ENCODE measurements around the gene SF3B4. TPM values are rescaled to one million over a fixed set of nuclear protein-coding genes. Genes with fewer than 3 reads are reported as not detected.

The SF3B4 gene
- total RNA-seq, 1 experiment from 2014 or later, result 120 TPM

DNA sequence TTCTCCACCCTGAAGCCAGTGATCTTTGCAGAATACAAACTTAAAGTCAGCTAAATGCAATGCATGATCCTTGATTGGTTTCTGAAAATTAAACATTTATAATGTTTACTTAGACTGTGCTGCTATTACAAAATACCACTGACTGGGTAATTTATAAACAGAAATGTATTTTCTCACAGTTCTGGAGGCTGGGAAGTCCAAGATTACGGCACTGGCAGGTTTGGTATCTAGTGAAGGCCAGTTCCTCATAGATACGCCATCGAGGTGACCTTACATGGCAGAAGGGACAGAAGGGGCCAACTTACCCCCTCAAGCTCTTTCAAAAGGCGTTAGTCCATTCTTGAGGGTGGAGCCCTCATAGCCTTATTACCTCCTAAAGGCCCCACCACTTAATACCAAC is 31.0 kb downstream of the SF3B4 start:
- POLR2A ChIA-PET, result no interaction called here

DNA sequence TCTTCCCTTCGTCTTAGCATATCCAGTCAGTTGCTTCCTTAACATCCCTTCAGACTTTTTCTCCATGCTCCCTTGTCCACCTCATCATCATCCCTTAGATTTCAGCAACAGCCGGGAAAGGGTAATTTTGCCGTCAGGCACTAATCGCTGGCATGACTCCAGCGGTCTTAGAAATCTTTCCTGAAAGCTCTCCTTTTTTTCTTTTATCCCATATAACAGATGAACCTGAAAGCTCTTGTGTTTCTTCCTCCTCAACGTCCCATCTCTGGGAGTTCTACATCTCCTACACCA is 38.7 kb downstream of the SF3B4 start:
- intact Hi-C loops (cut with micrococcal nuclease; ENCODE audit: unreplicated experiment) (no loop called here), in situ Hi-C loops (cut with HindIII; ENCODE audit: low pct_unique_long_range_greater_than_20kb, low sequenced_read_pairs) (no loop called here)
- no TSS peak for BruUV-seq (replicated peaks)
- DNase-seq (ENCODE audit: low read depth, low spot score), result no peak
- Histone ChIP-seq H3K27me3 (ENCODE audit: control insufficient read depth, insufficient read depth, low read length) (no peaks in the 10 kb centered on the region), H3K27ac (ENCODE audit: low read length) (peak overlapping the region; percentile 99), H3K4me3 (ENCODE audit: low read depth in 2 of 2, low read length in 2 of 2) (peak overlapping the region; percentile 91 to 95), H3K36me3 (ENCODE audit: control insufficient read depth, insufficient read depth, low read length) (no peaks in the 10 kb centered on the region; the same call in 1 of the 2 replicates), H3K9me3 (ENCODE audit: control insufficient read depth, insufficient read depth, low read depth, low read length) (no peaks in the 10 kb centered on the region), H3K4me1 (ENCODE audit: control insufficient read depth, insufficient read depth, low read length) (peaks cover 11% of the 10 kb centered on the region)
- ChIA-PET POLR2A (interaction anchor here (0.5 kb wide), 1 partner anchor 290 kb away, joined by 4 read pairs; no protein-coding TSS in a partner anchor), CTCF (interaction anchor here (1.1 kb wide), 1 partner anchor 49 kb away, joined by 4 read pairs; no protein-coding TSS in a partner anchor)
- TF ChIP-seq, protein P1, sequence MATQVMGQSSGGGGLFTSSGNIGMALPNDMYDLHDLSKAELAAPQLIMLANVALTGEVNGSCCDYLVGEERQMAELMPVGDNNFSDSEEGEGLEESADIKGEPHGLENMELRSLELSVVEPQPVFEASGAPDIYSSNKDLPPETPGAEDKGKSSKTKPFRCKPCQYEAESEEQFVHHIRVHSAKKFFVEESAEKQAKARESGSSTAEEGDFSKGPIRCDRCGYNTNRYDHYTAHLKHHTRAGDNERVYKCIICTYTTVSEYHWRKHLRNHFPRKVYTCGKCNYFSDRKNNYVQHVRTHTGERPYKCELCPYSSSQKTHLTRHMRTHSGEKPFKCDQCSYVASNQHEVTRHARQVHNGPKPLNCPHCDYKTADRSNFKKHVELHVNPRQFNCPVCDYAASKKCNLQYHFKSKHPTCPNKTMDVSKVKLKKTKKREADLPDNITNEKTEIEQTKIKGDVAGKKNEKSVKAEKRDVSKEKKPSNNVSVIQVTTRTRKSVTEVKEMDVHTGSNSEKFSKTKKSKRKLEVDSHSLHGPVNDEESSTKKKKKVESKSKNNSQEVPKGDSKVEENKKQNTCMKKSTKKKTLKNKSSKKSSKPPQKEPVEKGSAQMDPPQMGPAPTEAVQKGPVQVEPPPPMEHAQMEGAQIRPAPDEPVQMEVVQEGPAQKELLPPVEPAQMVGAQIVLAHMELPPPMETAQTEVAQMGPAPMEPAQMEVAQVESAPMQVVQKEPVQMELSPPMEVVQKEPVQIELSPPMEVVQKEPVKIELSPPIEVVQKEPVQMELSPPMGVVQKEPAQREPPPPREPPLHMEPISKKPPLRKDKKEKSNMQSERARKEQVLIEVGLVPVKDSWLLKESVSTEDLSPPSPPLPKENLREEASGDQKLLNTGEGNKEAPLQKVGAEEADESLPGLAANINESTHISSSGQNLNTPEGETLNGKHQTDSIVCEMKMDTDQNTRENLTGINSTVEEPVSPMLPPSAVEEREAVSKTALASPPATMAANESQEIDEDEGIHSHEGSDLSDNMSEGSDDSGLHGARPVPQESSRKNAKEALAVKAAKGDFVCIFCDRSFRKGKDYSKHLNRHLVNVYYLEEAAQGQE (IDR thresholded peaks at IDR 0.05; ENCODE audit: insufficient read depth in 1 of 2, low read depth in 2 of 2, low read length in 1 of 2), result no peak
- TF ChIP-seq POLR2AphosphoS5 (IDR thresholded peaks at IDR 0.05; ENCODE audit: low read depth, low read length) (no peak), SIN3A (IDR thresholded peaks at IDR 0.05; ENCODE audit: borderline replicate concordance, insufficient read depth, low read depth, low read length) (no peak), TCF7L2 (IDR thresholded peaks at IDR 0.05; ENCODE audit: low read depth, low read length) (no peak)
- TF ChIP-seq, protein P2, sequence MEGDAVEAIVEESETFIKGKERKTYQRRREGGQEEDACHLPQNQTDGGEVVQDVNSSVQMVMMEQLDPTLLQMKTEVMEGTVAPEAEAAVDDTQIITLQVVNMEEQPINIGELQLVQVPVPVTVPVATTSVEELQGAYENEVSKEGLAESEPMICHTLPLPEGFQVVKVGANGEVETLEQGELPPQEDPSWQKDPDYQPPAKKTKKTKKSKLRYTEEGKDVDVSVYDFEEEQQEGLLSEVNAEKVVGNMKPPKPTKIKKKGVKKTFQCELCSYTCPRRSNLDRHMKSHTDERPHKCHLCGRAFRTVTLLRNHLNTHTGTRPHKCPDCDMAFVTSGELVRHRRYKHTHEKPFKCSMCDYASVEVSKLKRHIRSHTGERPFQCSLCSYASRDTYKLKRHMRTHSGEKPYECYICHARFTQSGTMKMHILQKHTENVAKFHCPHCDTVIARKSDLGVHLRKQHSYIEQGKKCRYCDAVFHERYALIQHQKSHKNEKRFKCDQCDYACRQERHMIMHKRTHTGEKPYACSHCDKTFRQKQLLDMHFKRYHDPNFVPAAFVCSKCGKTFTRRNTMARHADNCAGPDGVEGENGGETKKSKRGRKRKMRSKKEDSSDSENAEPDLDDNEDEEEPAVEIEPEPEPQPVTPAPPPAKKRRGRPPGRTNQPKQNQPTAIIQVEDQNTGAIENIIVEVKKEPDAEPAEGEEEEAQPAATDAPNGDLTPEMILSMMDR (IDR thresholded peaks at IDR 0.05), result no peak
- no peak for ATAC-seq

More for the DNA sequence above, 31.0 kb downstream of the SF3B4 start:
- H3K27me3 ChIP-seq (ENCODE audit: control insufficient read depth, insufficient read depth, low read length), result no peaks in the 10 kb centered on the region
- no peak overlapping the region for H3K27ac ChIP-seq (ENCODE audit: low read length)
- H3K4me1 ChIP-seq (ENCODE audit: control insufficient read depth, insufficient read depth, low read length), result peaks cover 6% of the 10 kb centered on the region
- no TSS peak for BruUV-seq (replicated peaks)
- ATAC-seq (no peak), DNase-seq (ENCODE audit: low read depth, low spot score) (no peak)
- no peaks in the 10 kb centered on the region for H3K9me3 ChIP-seq (ENCODE audit: control insufficient read depth, insufficient read depth, low read depth, low read length)
- in situ Hi-C loops (cut with HindIII; ENCODE audit: low pct_unique_long_range_greater_than_20kb, low sequenced_read_pairs), result no loop called here
- TF ChIP-seq, protein P1 (IDR thresholded peaks at IDR 0.05; ENCODE audit: insufficient read depth in 1 of 2, low read depth in 2 of 2, low read length in 1 of 2), result no peak
- TF ChIP-seq TCF7L2 (IDR thresholded peaks at IDR 0.05; ENCODE audit: low read depth, low read length) (no peak), SIN3A (IDR thresholded peaks at IDR 0.05; ENCODE audit: borderline replicate concordance, insufficient read depth, low read depth, low read length) (no peak), POLR2AphosphoS5 (IDR thresholded peaks at IDR 0.05; ENCODE audit: low read depth, low read length) (no peak)
- TF ChIP-seq, protein P2 (IDR thresholded peaks at IDR 0.05), result no peak
- CTCF ChIA-PET, result no interaction called here
- intact Hi-C loops (cut with micrococcal nuclease; ENCODE audit: unreplicated experiment), result loop anchor here (10.0 kb wide), 1 partner anchor 168 kb away; the partner anchor contains the start of gene VPS45
- no peak overlapping the region for H3K4me3 ChIP-seq (ENCODE audit: low read depth in 2 of 2, low read length in 2 of 2)
- no peaks in the 10 kb centered on the region for H3K36me3 ChIP-seq (ENCODE audit: control insufficient read depth, insufficient read depth, low read length)
